HK-2 (cell line): ENCODE measurements around the gene LMF2.

Experiments
- DNase-seq: peaks from one replicate; pipeline ENCODE4 v3.0.0-alpha.2; 2018; ENCODE audit not compliant: unreplicated experiment

The LMF2 gene

DNA sequence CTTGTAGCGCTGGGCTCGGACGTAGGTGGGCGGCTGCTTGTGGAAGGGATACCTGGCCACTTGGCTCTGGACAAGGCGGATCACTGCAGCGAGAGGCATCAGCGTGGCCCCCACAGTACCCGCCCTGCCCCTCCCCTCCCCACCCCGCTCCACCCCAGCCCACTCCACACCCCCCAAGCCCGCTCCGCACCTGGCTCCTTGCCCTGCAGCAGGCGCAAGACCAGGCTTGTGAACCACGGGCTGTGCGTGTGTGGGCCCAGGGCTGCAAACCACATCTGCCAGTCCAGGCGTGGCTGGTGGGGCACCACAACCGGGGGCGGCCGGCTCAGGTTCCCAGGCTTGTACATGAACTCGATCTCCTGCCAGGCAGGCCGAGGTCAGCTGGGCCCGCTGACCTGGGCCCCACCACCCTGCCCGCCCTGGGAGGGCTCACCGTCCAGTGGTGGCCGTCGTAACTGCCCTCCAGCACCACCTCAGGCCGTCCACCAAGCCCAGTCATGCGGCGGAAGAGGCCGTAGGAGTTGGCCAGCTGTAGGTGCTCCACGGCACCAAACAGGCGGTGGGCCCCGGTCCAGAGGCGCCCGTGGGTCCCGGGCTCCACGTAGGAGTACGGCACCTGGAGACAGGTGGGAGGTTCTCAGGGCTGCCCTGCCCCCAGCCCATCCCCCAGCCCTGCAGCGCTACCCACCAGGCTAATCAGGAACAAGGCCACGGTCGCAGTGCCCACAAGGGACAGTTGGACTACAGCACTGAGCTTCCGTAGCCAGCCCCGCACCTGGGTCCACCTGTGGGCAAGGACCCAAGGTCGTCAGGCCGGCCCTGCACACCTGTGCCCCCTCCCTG lies 2.9 kb downstream of the LMF2 start:
- DNase-seq = no peak

DNA sequence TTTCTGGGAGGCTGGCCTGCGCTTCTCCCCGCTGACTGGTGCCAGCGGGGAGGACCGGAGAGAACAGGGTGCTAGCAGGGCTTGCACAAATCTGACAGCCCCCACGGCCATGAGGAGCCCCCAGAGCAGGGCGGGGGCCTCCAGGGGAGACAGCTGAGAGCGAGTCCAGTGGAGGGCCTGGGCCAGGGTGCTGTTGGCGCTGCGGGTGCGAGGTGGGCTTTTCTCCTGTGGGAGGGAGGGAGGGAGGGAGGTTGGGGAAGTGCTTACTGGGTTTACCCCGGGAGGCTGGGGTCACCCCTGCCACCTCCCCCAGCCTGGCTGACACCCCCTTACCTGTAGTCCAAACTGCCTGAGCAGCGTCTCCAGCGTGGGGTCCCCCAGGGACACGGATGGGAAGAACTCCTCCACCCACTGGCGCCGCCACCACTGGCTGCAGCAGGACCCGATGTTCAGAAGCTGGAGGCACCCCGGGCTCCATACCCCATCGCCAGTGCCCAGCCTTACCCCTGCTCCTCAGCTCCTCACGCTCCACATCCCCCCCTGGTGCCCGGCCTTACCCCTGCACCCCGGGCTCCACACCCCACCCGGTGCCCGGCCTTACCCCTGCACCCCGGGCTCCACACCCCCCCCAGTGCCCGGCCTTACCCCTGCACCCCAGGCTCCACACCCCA lies 3.9 kb downstream of the LMF2 start:
- no peak for DNase-seq

DNA sequence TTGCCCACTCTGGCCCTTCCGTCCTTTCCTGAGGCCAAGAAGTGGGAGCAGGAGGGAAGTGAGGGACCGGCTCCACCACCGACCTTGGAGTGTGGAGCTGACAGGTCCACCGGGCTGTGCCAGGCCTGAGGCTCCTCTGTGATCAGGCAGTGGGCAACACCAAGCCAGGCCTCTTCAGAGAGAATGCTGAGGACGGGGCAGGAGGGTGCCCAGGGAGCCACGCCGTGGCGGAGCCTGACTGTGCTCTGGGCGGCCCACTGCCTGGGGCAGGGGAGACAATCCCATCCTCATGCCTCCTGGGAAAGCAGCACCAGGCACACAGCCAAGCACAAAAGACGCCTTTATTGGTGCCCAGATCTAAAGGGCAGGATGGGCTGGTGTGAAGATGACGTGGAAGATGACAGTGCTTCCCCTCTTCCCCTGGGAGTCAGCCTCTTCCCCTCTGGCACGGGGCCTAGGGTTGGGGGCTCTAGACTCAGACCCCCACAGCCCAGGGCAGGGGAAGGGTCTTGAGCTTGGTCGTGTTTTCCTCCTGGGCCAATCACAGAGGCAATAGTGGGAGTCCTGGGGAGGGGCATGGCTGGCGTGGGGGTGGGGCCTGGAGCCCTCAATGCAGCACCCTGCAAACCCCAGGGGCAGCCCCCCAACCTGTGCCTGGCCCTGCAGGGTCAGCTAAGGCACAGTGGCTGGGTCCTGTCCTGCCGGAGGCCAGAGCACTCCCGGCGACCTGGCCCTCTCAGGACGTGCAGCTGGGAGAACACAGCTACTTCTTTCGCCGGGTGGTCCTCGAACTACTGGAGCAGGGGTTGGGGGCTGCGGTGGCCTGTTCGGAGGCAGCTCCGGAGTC lies 4.7 kb downstream of the LMF2 start:
- DNase-seq = no peak

DNA sequence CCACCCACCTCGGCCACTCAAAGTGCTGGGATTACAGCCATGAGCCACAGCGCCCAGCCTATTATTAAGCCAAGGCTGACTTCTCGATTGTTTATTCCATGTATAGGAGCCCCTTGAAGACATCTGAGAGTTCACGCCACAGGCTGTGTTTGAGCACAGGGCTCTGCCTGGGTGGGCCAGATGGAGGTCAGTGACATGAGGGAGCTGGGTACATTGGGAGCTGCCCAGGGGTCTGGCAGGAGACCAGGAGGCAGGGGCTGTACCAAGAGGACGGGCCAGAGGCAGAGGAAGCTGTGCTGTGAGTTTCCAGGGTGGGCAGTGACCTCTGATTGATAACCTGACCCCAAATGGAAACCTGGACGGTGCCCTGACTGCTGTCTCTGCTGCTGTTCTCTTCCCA lies 5.4 kb downstream of the LMF2 start:
- DNase-seq = no peak

DNA sequence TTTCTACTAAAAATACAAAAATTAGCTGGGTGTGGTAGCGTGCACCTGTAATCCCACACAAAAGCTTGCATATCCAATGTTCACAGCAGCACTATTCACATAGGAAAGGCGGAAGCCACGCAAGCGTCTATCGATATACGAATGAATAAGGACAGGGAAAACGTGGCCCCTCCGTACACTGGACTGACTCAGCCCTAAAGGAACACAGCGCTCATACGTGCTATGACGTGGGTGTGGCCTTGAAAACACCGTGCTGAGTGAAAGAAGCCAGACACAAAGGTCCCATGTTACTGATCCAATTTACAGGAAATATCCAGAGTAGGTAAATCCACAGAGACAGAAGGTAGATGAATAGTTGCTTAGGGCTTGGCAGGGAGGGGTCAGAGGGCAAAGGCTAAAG lies 7.0 kb downstream of the LMF2 start:
- DNase-seq = no peak

DNA sequence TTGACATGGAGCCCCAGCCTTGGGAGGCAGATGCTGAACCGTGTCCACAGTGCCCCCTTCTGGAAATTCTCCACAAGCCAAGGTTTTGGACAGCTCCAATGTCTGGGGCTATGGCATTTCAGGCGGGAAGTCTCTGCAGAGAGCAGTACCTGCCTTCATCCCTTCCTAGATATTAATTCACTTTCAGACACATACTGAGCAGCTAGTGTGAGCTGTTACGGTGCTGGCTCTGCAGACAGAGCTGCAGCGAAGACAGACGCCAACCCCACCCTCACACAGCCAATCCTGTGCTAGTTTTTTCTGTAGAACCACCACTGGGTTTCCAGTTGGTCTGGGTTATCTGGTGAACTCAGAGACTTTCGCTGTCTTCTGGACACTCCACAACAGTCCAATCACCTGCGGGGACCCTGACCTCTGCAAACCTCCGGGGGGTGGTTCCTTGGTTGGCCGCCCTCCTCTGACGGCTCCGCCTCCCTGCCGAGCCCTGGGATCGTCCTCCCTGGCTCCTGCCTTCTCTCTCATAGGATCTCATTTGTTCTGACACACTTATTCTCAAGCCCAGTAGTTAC lies 9.1 kb downstream of the LMF2 start:
- peak; percentile 72 for DNase-seq

DNA sequence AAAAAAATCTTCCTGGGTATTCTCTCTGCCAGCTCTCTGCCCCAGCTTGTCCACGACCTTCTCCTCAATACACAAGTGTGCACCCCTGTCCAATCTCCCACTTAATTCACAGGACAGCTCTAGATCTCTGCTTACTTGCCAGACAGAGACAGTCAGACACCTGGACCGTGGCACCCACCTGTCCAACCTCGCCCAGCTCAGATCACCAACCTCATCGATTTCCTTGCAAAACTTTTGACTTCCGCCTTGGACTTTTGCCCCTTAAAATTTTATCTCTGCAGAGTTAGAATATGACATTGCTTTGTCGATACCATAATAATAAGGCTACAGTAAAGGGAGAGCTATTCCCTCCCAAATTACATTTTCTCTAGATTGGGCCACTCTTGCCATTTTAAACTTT lies 10.4 kb downstream of the LMF2 start:
- DNase-seq = no peak

DNA sequence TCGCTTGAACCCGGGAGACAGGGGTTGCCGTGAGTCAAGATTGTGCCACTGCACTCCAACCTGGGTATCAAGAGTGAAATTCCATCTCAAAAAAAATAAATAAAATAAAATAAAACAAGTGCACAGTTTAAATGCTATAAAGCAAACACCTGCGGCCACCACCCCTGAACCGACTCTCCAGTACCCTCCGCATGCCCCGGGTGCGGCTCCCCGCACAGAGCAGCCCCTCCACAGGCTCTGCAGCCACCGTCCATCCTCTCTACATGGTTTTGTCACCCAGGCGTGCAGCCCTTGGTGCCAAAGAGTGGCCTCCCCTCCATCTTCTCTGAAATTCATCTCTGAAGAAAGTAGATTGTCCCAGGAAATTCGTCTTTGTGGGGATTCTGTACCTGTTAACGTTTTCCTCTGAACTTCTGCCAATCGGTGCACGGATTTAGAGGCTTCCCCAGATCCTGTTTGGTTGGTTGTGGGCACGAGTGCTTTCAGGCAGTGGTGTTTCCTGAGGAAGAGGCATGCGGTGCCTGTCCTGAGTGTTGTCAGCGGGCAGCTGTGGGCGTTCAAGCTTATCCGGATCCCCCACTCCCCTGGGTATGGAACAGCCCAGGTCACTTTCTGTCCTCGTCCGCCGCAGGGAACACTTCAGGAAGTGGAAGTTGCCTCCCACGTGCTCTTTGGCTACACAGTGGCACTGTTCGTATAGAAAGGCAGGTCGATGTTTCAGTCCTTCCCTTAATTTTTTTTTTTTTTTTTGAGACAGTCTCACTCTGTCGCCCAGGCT lies 16.8 kb downstream of the LMF2 start:
- DNase-seq = no peak

DNA sequence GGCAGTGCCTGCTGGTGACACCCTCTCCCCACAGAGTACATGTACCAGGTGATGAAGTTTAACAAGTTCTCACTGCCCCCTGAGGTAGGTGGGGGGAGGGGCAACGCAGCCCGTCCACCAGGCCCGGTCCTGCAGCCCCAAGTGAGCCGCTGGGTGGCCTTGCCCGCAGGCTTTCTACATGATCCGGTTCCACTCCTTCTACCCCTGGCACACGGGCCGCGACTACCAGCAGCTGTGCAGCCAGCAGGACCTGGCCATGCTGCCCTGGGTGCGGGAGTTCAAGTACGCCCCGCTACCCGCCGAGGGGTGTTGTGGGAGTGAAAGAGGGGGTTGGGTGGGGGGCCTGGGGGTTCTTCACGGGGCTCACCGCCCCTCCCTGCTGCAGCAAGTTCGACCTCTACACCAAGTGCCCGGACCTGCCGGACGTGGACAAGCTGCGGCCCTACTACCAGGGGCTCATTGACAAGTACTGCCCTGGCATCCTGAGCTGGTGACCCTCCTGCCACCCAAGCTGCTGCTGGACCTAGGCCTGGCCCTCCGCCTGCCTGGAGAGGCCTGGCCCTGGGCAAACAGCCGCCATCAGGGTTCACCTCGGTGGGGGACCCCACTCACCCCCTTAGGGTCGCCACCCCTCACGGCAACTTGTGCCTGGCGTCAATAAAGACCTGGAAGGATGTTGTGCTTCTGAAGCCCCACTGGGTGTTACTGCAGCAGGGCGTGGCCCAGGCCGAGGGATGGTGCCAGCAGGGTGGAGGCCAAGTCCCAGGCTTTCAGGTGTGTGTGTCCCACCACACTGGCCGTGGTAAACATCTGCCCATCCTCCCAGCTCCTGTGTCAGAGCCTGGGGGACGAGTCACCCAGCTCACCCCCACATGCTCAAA lies 17.9 kb downstream of the LMF2 start:
- no peak for DNase-seq

DNA sequence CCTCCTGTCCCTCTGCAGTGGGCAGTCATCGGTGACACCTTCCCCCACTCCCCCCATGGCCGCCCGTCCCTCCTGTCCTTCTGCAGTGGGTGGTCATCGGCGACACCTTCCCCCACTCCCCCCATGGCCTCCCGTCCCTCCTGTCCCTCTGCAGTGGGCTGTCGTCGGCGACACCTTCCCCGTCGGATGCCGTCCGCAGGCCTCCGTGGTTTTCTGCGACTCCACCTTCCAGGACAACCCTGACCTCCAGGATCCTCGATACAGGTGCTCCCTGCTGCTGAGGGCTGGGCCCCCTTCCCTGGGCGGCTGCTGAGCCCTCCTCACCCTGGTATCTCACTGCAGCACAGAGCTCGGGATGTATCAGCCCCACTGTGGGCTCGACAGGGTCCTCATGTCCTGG lies 18.6 kb downstream of the LMF2 start:
- DNase-seq = no peak

DNA sequence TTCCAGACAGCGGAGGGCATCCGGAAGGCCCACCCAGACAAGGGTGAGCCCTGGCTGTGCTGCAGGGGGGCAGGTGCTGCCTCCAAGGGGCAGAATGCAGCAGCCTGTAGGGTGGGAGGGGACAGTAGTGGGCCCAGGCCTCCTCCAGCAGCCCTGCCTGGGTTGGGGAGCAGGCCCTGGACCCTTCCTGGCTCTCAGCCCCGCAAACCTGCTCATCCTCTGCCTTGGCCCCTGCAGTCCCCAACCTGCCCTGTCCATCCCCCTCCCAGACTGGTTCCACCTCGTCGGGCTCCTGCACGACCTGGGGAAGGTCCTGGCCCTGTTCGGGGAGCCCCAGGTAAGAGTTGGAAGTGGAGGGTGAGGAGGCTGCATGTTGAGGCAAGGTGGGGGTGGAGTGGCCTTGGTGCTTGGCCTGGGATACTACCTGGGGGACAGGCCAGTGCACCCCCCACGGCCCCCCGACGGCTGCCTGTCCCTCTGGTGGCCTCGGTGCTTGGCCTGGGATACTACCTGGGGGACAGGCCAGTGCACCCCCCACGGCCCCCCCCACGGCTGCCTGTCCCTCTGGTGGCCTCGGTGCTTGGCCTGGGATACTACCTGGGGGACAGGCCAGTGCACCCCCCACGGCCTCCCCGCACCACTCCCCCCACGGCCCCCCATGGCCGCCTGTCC lies 19.4 kb downstream of the LMF2 start:
- no peak for DNase-seq

DNA sequence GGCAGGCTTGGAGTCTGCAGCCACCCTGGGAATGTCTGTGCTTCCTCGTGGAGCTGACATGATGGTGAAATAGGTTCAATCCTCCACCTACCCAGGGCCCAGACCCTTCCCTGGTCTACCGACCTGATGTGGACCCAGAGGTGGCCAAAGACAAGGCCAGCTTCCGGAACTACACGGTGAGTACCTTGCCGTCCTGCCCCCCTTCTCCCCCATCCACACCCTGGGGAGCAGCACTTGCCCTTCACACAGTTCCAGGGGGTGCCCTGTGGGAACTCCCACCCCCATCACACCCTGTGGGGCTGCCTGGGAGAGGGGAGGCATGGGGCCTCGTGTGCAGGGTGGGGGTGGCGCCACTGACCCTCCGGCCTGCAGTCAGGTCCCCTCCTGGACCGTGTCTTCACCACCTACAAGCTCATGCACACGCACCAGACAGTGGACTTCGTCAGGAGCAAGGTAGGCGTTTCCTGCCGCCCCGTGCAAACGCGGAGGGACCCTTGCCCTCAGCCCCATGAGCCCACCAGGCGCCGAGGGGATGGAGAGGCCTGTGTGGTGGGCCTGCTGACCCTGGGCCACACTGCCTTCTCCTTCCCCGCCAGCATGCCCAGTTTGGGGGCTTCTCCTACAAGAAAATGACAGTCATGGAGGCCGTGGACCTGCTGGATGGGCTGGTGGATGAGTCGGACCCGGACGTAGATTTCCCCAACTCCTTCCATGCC lies 20.1 kb downstream of the LMF2 start:
- DNase-seq = no peak

DNA sequence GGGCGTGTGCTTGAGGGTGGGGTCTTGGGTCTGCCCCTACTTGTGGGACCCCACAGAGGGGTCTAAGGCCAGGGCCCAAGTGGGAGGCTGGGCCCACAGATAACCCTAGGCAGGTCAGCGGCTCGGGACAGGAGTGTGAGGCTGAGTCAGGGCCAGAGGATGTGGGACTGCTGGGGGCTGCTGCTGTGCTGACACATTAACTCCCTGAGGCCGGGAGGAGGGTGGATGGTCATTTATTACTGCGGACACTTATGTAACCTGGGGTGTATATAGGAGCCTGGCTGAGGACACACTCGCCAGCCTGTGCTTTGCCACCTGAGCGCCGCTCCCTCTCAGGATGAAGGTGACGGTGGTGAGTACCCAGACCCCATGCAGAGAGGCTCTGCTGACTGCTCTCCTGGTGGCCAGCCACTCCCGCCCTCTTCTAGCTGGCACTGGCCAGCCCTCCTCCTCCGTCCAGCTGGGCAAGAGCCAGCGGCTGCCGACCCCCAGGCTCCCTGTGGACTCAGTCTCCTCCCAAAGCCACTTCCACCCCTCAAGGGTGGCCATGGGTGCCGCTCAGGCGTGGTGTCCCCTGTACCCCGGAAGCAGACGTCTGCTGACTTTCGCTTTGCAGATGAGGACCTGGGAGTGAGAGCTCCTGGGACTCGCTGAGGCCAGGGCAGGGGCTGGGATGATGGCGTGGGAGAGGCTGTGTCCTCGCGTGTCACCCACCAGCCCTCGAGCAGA lies 20.8 kb downstream of the LMF2 start, which contains the start of gene MIOX:
TSS of gene MIOX (plus strand) at position 299 of the 729 bp plus-strand sequence. CDS start at position 338, 39 bp downstream.
- peak; percentile 73 for DNase-seq

DNA sequence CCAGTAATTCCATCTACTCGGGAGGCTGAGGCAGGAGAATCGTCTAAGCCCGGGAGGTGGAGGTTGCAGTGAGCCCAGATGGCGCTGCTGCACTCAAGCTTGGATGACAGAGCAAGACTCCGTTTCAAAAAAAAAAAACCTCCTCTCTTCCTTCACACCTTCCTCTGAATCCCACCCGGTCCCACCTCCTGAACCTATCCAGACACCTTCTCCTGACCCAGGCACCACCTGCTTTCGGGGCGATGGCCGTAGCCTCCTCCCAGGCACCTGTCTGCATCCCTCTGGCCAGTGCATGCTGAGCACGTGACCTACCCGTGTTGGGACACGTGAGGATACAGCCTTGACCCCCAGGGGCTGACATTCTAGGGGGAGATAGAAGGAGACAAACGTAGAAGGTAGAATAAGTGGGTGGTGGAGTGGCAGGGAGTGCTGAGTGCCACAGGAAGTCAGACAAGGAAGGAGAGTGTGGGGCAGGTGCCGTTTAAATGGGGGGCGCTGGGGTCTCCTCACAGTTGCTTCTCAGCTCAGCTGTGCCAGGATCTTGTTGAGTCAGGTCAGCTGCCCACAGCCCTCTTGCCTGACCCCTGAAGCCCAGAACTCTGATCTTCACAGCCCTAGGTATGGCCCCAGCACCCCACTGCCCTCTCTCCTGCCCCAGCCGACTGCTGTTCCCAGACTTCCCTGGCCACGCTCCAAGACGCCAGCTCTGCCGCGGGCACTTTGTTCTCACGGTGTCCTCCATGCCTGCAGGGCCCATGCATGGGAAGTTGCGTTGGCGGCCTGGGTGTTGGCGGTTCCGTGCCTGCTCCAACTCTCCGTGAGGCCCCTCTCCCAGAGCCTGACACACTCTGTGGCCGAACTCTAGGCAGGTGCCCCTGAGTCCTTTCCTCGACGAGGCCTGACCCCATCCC lies 22.0 kb downstream of the LMF2 start:
- DNase-seq = no peak

DNA sequence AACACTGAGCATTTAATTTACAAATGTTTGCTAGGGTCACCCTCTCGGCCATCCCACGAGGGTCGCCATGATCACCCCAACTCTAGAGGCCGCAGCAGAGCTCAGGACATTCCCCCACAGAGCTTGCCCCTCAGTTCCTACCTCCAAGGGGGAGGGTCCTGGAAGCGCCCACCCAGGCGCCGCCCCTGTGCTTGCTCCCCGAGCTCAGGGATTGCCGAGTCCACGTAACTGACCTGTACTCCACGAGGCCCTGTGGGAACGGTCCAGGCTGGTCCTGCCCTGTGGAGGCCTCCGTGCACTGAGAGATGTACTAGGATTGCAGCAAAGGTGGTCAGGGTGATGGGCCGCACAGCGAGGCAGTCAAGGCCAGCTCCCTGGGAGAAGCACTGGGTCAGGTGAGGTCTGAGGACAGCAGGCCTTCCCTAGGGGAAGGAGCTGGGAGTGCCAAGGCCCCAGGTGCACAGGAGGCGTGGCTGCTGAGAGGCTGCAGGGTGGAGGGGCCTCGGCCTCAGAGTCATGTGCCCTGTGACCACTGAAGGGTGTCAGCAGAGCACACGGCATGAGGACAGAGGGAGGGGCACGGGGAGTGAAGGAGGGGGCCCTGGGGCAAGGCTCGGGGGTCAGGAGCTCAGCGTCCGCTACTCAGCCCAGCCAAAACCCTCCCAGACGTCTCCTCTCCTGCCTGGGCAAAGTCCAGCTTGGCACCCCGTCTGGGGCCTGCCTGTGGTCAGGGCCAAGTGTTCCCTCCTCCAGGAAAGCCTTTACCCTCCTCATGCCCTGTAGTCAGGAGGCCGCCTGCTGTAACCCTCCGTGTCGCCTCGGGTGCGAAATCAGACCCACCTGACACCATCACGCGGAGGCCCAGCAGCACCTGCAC lies 23.3 kb downstream of the LMF2 start:
- peak; percentile 53 for DNase-seq

DNA sequence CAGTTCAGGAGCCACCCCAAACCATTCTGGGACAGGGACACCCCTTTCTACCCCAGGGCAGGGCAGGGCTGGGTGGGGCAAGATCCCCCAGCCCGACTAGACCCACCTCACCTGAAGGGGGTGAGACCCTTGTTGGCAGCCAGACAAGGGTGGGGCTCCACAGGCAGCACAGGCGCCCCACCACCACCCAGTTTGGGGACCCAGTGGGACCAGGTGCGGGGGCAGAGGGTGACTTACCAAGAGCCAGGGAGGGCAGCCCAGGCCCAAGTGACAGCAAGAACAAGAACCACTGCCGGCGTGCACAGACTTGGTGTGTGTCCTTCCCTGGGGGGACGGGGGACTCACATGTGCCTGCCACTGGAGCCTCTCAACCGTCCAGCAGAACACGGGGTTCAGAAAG lies 23.9 kb downstream of the LMF2 start:
- DNase-seq = no peak
